ENCODE measurements around the gene EPHB2. TPM values are rescaled to one million over a fixed set of nuclear protein-coding genes. Genes with fewer than 3 reads are reported as not detected.

EPHB2 gene
- total and polyA plus RNA-seq, 2 donors (not counting 1 experiment from before 2014, with no cell fraction given) = 0.07 to 0.39 TPM

DNA sequence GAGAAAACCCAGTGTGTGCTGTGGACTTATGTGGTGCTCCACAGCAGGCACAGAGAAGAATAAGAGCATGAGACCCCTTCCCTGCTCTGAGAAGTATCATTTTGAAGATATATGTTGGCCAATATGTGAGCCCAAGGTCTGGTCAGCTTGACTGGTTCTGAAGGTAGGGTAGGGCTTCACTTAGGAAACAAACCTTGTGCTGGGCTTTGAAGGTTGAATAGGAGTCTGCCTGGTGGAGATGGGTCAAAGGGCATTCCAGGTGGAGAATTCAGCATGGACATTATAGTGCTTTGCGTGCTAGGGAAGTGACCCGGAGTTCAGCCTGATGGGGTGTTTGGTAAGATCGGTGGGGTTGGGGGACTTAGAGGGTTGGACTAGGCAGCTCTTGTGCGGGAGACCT lies 99.1 kb downstream of the EPHB2 start:
- POLR2A ChIA-PET = no interaction called here
- H3K36me3 ChIP-seq (replicated peaks in 1 of 2; ENCODE audit: control extremely low read depth in 1 of 2, control insufficient read depth in 1 of 2, extremely low read depth in 1 of 2, insufficient read depth in 2 of 2, low read length in 1 of 2) = no peaks in the 10 kb centered on the region
- no peak overlapping the region for H3K27ac ChIP-seq (ENCODE audit: low read length in 2 of 2)
- CTCF ChIA-PET = no interaction called here
- no peak overlapping the region for H2AFZ ChIP-seq (ENCODE audit: insufficient read depth, low read depth, low read length, poor library complexity, severe bottlenecking)
- DNase-seq = no peak
- H3K4me1 ChIP-seq (ENCODE audit: control insufficient read depth in 2 of 2, insufficient read depth in 2 of 2, low read length in 2 of 2) = no peaks in the 10 kb centered on the region
- Mint-ChIP-seq H3K27me3 (peaks cover 5% of the 10 kb centered on the region), H3K27ac (no peak overlapping the region), H3K4me3 (no peak overlapping the region), H3K4me1 (no peaks in the 10 kb centered on the region), H3K9me3 (ENCODE audit: insufficient read depth) (no peaks in the 10 kb centered on the region)
- intact Hi-C loops (cut with micrococcal nuclease) = no loop called here
- no peak for ATAC-seq (ENCODE audit: low read depth)
- no peaks in the 10 kb centered on the region for H3K79me2 ChIP-seq (ENCODE audit: control insufficient read depth, insufficient read depth, low read length)
- H3K4me2 ChIP-seq (replicated peaks; ENCODE audit: low read depth, low read length, poor library complexity, severe bottlenecking) = no peak overlapping the region
- no peaks in the 10 kb centered on the region for H3K27me3 ChIP-seq (replicated peaks in 1 of 4; ENCODE audit: control extremely low read depth in 1 of 4, control insufficient read depth in 3 of 4, insufficient read depth in 4 of 4, low read length in 3 of 4)
- H3K4me3 ChIP-seq (ENCODE audit: control extremely low read depth in 1 of 5, extremely low read depth in 1 of 5, insufficient read depth in 1 of 5, low read depth in 2 of 5, low read length in 4 of 5) = no peak overlapping the region
- no peak overlapping the region for H3K9ac ChIP-seq (ENCODE audit: low read length)
- H3K9me3 ChIP-seq (ENCODE audit: control extremely low read depth in 1 of 3, control insufficient read depth in 2 of 3, insufficient read depth in 1 of 3, low read length in 2 of 3) = no peaks in the 10 kb centered on the region
- TF ChIP-seq, protein P1, sequence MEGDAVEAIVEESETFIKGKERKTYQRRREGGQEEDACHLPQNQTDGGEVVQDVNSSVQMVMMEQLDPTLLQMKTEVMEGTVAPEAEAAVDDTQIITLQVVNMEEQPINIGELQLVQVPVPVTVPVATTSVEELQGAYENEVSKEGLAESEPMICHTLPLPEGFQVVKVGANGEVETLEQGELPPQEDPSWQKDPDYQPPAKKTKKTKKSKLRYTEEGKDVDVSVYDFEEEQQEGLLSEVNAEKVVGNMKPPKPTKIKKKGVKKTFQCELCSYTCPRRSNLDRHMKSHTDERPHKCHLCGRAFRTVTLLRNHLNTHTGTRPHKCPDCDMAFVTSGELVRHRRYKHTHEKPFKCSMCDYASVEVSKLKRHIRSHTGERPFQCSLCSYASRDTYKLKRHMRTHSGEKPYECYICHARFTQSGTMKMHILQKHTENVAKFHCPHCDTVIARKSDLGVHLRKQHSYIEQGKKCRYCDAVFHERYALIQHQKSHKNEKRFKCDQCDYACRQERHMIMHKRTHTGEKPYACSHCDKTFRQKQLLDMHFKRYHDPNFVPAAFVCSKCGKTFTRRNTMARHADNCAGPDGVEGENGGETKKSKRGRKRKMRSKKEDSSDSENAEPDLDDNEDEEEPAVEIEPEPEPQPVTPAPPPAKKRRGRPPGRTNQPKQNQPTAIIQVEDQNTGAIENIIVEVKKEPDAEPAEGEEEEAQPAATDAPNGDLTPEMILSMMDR (IDR thresholded peaks at IDR 0.05) = no peak
- no peak for TF ChIP-seq EZH2 (IDR thresholded peaks at IDR 0.05; ENCODE audit: borderline replicate concordance, insufficient read depth, low read depth, low read length, poor library complexity, severe bottlenecking)
- 100% methylated on average over 4 of the region's 4 CpGs for WGBS (ENCODE audit: insufficient coverage)
- H4K20me1 ChIP-seq (ENCODE audit: control insufficient read depth, insufficient read depth, low read length, poor library complexity, severe bottlenecking) = no peaks in the 10 kb centered on the region

DNA sequence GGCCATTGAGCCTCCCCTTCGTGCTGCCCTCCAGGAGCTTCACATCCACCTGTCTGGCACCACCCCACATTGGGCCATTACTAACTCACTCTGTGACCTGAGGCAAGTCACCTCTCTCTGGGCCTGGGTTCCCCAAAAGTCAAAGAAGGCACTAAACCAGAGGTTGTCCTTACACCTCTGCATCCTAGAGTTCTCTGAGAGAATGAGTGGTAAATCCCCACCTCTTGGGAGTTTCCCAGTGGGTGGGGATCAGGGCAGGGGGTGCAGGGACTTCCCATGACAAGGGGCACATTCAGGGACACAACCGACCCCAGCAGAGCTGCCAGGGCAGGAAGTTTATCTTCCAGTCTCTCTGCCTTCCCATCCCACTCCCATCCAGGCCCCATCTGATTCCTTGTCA lies 99.7 kb downstream of the EPHB2 start:
- H3K27me3 Mint-ChIP-seq = peaks cover 3% of the 10 kb centered on the region
- DNase-seq (no peak), ATAC-seq (ENCODE audit: low read depth) (no peak)
- no peak overlapping the region for H3K4me2 ChIP-seq (replicated peaks; ENCODE audit: low read depth, low read length, poor library complexity, severe bottlenecking)
- WGBS (ENCODE audit: insufficient coverage) = 67% methylated on average over 1 of the region's 2 CpGs
- TF ChIP-seq EZH2 (IDR thresholded peaks at IDR 0.05; ENCODE audit: borderline replicate concordance, insufficient read depth, low read depth, low read length, poor library complexity, severe bottlenecking) = no peak
- TF ChIP-seq, protein P1 (IDR thresholded peaks at IDR 0.05) = no peak
- H3K9ac ChIP-seq (ENCODE audit: low read length) = no peak overlapping the region
- no peak overlapping the region for H3K27ac ChIP-seq (ENCODE audit: low read length in 2 of 2)
- no peaks in the 10 kb centered on the region for H3K9me3 Mint-ChIP-seq (ENCODE audit: insufficient read depth)
- no peaks in the 10 kb centered on the region for H4K20me1 ChIP-seq (ENCODE audit: control insufficient read depth, insufficient read depth, low read length, poor library complexity, severe bottlenecking)
- no peaks in the 10 kb centered on the region for H3K4me1 Mint-ChIP-seq
- no peak overlapping the region for H3K4me3 Mint-ChIP-seq
- H3K4me1 ChIP-seq (ENCODE audit: control insufficient read depth in 2 of 2, insufficient read depth in 2 of 2, low read length in 2 of 2) = no peaks in the 10 kb centered on the region
- POLR2A ChIA-PET = no interaction called here
- CTCF ChIA-PET = no interaction called here
- H3K27ac Mint-ChIP-seq = no peak overlapping the region
- no peaks in the 10 kb centered on the region for H3K27me3 ChIP-seq (replicated peaks in 1 of 4; ENCODE audit: control extremely low read depth in 1 of 4, control insufficient read depth in 3 of 4, insufficient read depth in 4 of 4, low read length in 3 of 4)
- intact Hi-C loops (cut with micrococcal nuclease) = no loop called here
- no peaks in the 10 kb centered on the region for H3K9me3 ChIP-seq (ENCODE audit: control extremely low read depth in 1 of 3, control insufficient read depth in 2 of 3, insufficient read depth in 1 of 3, low read length in 2 of 3)
- no peaks in the 10 kb centered on the region for H3K36me3 ChIP-seq (replicated peaks in 1 of 2; ENCODE audit: control extremely low read depth in 1 of 2, control insufficient read depth in 1 of 2, extremely low read depth in 1 of 2, insufficient read depth in 2 of 2, low read length in 1 of 2)
- H3K79me2 ChIP-seq (ENCODE audit: control insufficient read depth, insufficient read depth, low read length) = no peaks in the 10 kb centered on the region
- no peak overlapping the region for H3K4me3 ChIP-seq (ENCODE audit: control extremely low read depth in 1 of 5, extremely low read depth in 1 of 5, insufficient read depth in 1 of 5, low read depth in 2 of 5, low read length in 4 of 5)
- no peak overlapping the region for H2AFZ ChIP-seq (ENCODE audit: insufficient read depth, low read depth, low read length, poor library complexity, severe bottlenecking)

Measured in B cell (primary cell).